Mononuclear cell (primary cell): ENCODE measurements around the gene CRYGB. TPM values are rescaled to one million over a fixed set of nuclear protein-coding genes. Genes with fewer than 3 reads are reported as not detected.
"Not testable (repeated sequence)": the region's sequence is repeated elsewhere in the genome, so short reads cannot be mapped to it uniquely, and the experiment has no call there.

Experiments used
- H3K27me3 ChIP-seq: 2 replicates; pipeline ENCODE4 v1.6.0; 2011; ENCODE audit warnings: low read length, control low read depth; ENCODE audit not compliant: insufficient read depth
- H3K4me1 ChIP-seq: 2 replicates; pipeline ENCODE4 v1.5.1; 2011; ENCODE audit warnings: mild to moderate bottlenecking, low read length, control low read depth; ENCODE audit not compliant: insufficient read depth
- H3K4me3 ChIP-seq: 2 replicates; pipeline ENCODE4 v1.5.1; 2011; ENCODE audit warnings: mild to moderate bottlenecking, low read length, moderate library complexity
- H3K9me3 ChIP-seq: 2 replicates; pipeline ENCODE4 v1.5.1; 2011; ENCODE audit warnings: low read depth, mild to moderate bottlenecking, control low read depth, low read length
- total RNA-seq: library from RNA; depleted of rRNA; stranded (reverse); fragments of >200 nt; gene quantifications from one replicate; pipeline ENCODE4 v1.2.3, GENCODE V29; 2012

CRYGB gene
- total RNA-seq, 1 donor, result not detected

- Histone ChIP-seq H3K9me3 (no peaks in the 10 kb centered on the region), H3K4me1 (peaks cover 18% of the 10 kb centered on the region), H3K27me3 (no peaks in the 10 kb centered on the region), H3K4me3 (no peak overlapping the region)
Observed at GRCh38 chr2:208172125-208172524, 26.2 kb upstream of the CRYGB start.

GRCh38 chr2:208164951-208165755 lies 19.2 kb upstream of the CRYGB start:
- Histone ChIP-seq H3K4me1 (no peaks in the 10 kb centered on the region), H3K27me3 (no peaks in the 10 kb centered on the region)

GRCh38 chr2:208163489-208163888 lies 17.5 kb upstream of the CRYGB start, which contains the start of gene CRYGA:
TSS of gene CRYGA (minus strand) at chr2:208163589. CDS start at chr2:208163556, 33 bp downstream.
- H3K9me3 ChIP-seq, result no peaks in the 10 kb centered on the region
- no peak within 1 kb of the TSS for H3K4me3 ChIP-seq
- H3K4me1 ChIP-seq, result no peaks in the 10 kb centered on the region
- H3K27me3 ChIP-seq, result no peaks in the 10 kb centered on the region

More at GRCh38 chr2:208164951-208165755, 19.2 kb upstream of the CRYGB start:
- no peak overlapping the region for H3K4me3 ChIP-seq
- H3K9me3 ChIP-seq, result no peaks in the 10 kb centered on the region

- Histone ChIP-seq H3K9me3 (no peaks in the 10 kb centered on the region), H3K4me1 (no peaks in the 10 kb centered on the region), H3K4me3 (no peak overlapping the region), H3K27me3 (no peaks in the 10 kb centered on the region)
Observed at GRCh38 chr2:208156439-208156838, 10.5 kb upstream of the CRYGB start.

- no peaks in the 10 kb centered on the region for H3K9me3 ChIP-seq
- H3K4me1 ChIP-seq, result no peaks in the 10 kb centered on the region
- no peaks in the 10 kb centered on the region for H3K27me3 ChIP-seq
- no peak overlapping the region for H3K4me3 ChIP-seq
Observed at GRCh38 chr2:208153156-208153555, 7.2 kb upstream of the CRYGB start.

- Histone ChIP-seq H3K4me3 (no peak overlapping the region), H3K9me3 (no peaks in the 10 kb centered on the region), H3K27me3 (no peaks in the 10 kb centered on the region), H3K4me1 (no peaks in the 10 kb centered on the region)
Observed at GRCh38 chr2:208150956-208151355, 5.0 kb upstream of the CRYGB start.

- Histone ChIP-seq H3K4me3 (no peak overlapping the region), H3K27me3 (no peaks in the 10 kb centered on the region), H3K9me3 (no peaks in the 10 kb centered on the region), H3K4me1 (no peaks in the 10 kb centered on the region)
Observed at GRCh38 chr2:208150094-208150493, 4.1 kb upstream of the CRYGB start.

- no peaks in the 10 kb centered on the region for H3K27me3 ChIP-seq
- no peak overlapping the region for H3K4me3 ChIP-seq
- no peaks in the 10 kb centered on the region for H3K4me1 ChIP-seq
- H3K9me3 ChIP-seq, result no peaks in the 10 kb centered on the region
Observed at GRCh38 chr2:208148803-208149202, 2.8 kb upstream of the CRYGB start.

GRCh38 chr2:208147759-208148158 lies 1.8 kb upstream of the CRYGB start:
- Histone ChIP-seq H3K9me3 (no peaks in the 10 kb centered on the region), H3K4me1 (no peaks in the 10 kb centered on the region), H3K27me3 (no peaks in the 10 kb centered on the region), H3K4me3 (no peak overlapping the region)

GRCh38 chr2:208147008-208147407 lies 1.1 kb upstream of the CRYGB start:
- Histone ChIP-seq H3K27me3 (no peaks in the 10 kb centered on the region), H3K4me3 (no peak overlapping the region), H3K9me3 (no peaks in the 10 kb centered on the region), H3K4me1 (no peaks in the 10 kb centered on the region)

GRCh38 chr2:208142925-208143799 lies 2.8 kb downstream of the CRYGB start:
- Histone ChIP-seq H3K9me3 (no peaks in the 10 kb centered on the region), H3K27me3 (no peaks in the 10 kb centered on the region), H3K4me3 (no peak overlapping the region), H3K4me1 (no peaks in the 10 kb centered on the region)

- Histone ChIP-seq H3K4me1 (no peaks in the 10 kb centered on the region), H3K4me3 (no peak overlapping the region), H3K9me3 (no peaks in the 10 kb centered on the region), H3K27me3 (no peaks in the 10 kb centered on the region)
Observed at GRCh38 chr2:208142240-208142924, 3.6 kb downstream of the CRYGB start.

GRCh38 chr2:208139447-208139846 lies 6.5 kb downstream of the CRYGB start:
- H3K4me3 ChIP-seq, result no peak overlapping the region
- H3K9me3 ChIP-seq, result no peaks in the 10 kb centered on the region
- H3K27me3 ChIP-seq, result no peaks in the 10 kb centered on the region
- H3K4me1 ChIP-seq, result peaks cover 8% of the 10 kb centered on the region

GRCh38 chr2:208138334-208138733 lies 7.6 kb downstream of the CRYGB start:
- not testable (repeated sequence) for H3K4me3 ChIP-seq, H3K4me1 ChIP-seq, H3K27me3 ChIP-seq, H3K9me3 ChIP-seq

GRCh38 chr2:208136716-208137094 lies 9.3 kb downstream of the CRYGB start:
- no peaks in the 10 kb centered on the region for H3K27me3 ChIP-seq
- no peaks in the 10 kb centered on the region for H3K9me3 ChIP-seq
- H3K4me3 ChIP-seq, result no peak overlapping the region
- peaks cover 8% of the 10 kb centered on the region for H3K4me1 ChIP-seq
